WERI-Rb-1 (cell line): Measurements from ENCODE around the gene RNF17.
A peak's percentile ranks its signal among the peaks of the same experiment; 100 is the strongest.

Experiments
- DNase-seq: peaks from one replicate; pipeline ENCODE4 v3.0.0-alpha.2; 2020
- H3K27ac ChIP-seq: fragments of 250-450 bp; sonication (Bioruptor Pico); 2 replicates; pipeline ENCODE4 v1.5.1; 2020; ENCODE audit warnings: mild to moderate bottlenecking, moderate library complexity
- H3K27me3 ChIP-seq: fragments of 250-450 bp; sonication (Bioruptor Pico); 2 replicates; pipeline ENCODE4 v1.5.1; 2021; ENCODE audit warnings: mild to moderate bottlenecking, low read depth, moderate library complexity; ENCODE audit not compliant: insufficient read depth, severe bottlenecking
- H3K36me3 ChIP-seq: fragments of 250-450 bp; sonication (Bioruptor Pico); 2 replicates; pipeline ENCODE4 v1.5.1; 2020; ENCODE audit warnings: mild to moderate bottlenecking, moderate library complexity
- H3K4me3 ChIP-seq: 2 replicates; pipeline ENCODE4 v1.5.1; 2011; ENCODE audit warnings: low read depth, mild to moderate bottlenecking, control low read depth, low read length
- H3K9me3 ChIP-seq: fragments of 250-450 bp; sonication (Bioruptor Pico); 2 replicates; pipeline ENCODE4 v1.5.1; 2021; ENCODE audit warnings: mild to moderate bottlenecking, moderate library complexity; ENCODE audit not compliant: severe bottlenecking
- CTCF ChIP-seq: IDR thresholded peaks from 2 replicates; pipeline ENCODE4 v1.5.1; 2011; ENCODE audit warnings: low read depth, mild to moderate bottlenecking, control low read depth, inconsistent platforms, low read length

The RNF17 gene

GRCh38 chr13:24734950-24735349 lies 29.0 kb upstream of the RNF17 start:
- no peak for TF ChIP-seq CTCF
- Histone ChIP-seq H3K27me3 (no peaks in the 10 kb centered on the region), H3K4me3 (no peak overlapping the region), H3K36me3 (no peaks in the 10 kb centered on the region), H3K27ac (no peak overlapping the region), H3K9me3 (peaks cover 5% of the 10 kb centered on the region)
- no peak for DNase-seq

GRCh38 chr13:24737042-24737441 lies 26.9 kb upstream of the RNF17 start:
- Histone ChIP-seq H3K27me3 (no peaks in the 10 kb centered on the region), H3K9me3 (peaks cover 5% of the 10 kb centered on the region), H3K4me3 (no peak overlapping the region), H3K27ac (no peak overlapping the region), H3K36me3 (no peaks in the 10 kb centered on the region)
- peak; percentile 46 for TF ChIP-seq CTCF
- no peak for DNase-seq

GRCh38 chr13:24738366-24738847 lies 25.6 kb upstream of the RNF17 start:
- DNase-seq = no peak
- Histone ChIP-seq H3K36me3 (no peaks in the 10 kb centered on the region), H3K9me3 (no peaks in the 10 kb centered on the region), H3K27me3 (no peaks in the 10 kb centered on the region), H3K4me3 (no peak overlapping the region), H3K27ac (no peak overlapping the region)
- no peak for TF ChIP-seq CTCF

- Histone ChIP-seq H3K27me3 (no peaks in the 10 kb centered on the region), H3K36me3 (no peaks in the 10 kb centered on the region), H3K27ac (no peak overlapping the region), H3K4me3 (no peak overlapping the region), H3K9me3 (no peaks in the 10 kb centered on the region)
- DNase-seq = no peak
- no peak for TF ChIP-seq CTCF
Measured at GRCh38 chr13:24740014-24740890, 23.7 kb upstream of the RNF17 start.

- Histone ChIP-seq H3K9me3 (peaks cover 2% of the 10 kb centered on the region), H3K27me3 (no peaks in the 10 kb centered on the region), H3K27ac (no peak overlapping the region), H3K4me3 (no peak overlapping the region), H3K36me3 (no peaks in the 10 kb centered on the region)
- TF ChIP-seq CTCF = peak; percentile 92
- DNase-seq = peak; percentile 69
Measured at GRCh38 chr13:24741016-24741662, 22.8 kb upstream of the RNF17 start.
